NCI-H2171 treated with DMSO at 0.1 percent for 48 hours (cell line): Measurements from ENCODE around the gene SRPK3.

Experiments
- DNase-seq: peaks from one replicate; lab custom pipeline; 2025; lab: John Stamatoyannopoulos, UW

The SRPK3 gene

GRCh38 chrX:153831429-153832150, 50.7 kb downstream of the SRPK3 start:
- no peak for DNase-seq

DNA sequence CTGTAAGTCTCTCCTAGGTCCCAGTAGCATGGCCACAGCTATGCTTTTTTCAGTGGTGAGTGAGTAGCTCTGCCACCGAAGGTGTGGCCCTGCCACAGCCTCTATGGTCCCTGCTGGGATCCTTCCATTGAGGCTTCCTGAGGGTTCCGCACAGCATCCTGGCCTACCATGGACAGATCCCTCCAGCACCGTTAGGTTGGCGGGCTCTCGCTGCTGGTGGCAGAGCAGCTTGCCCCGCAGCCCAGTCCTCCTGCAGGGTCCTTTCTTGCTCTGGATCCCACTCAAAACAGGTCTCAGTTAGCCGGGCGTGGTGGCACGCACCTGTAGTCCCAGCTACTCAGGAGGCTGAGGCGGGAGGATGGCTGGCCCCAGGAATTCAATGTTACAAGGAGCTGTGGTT, 51.9 kb downstream of the SRPK3 start:
- DNase-seq = no peak
